ENCODE measurements around the gene JAKMIP1.

GRCh38 chr4:6071959-6072720 lies 128.2 kb downstream of the JAKMIP1 start:
- no peak for TF ChIP-seq POLR2A (IDR thresholded peaks at IDR 0.05)
- no peak for TF ChIP-seq CTCF (IDR thresholded peaks at IDR 0.05)
